Lung (tissue), 12 donors: ENCODE data around the gene IGFBP5. TPM values are rescaled to one million over a fixed set of nuclear protein-coding genes. Genes with fewer than 3 reads are reported as not detected.

Source experiments
- ATAC-seq: fragments of 200-7000 bp; cut with Tn5 transposase; one replicate; pipeline ENCODE4 v1.9.1; 2020; ENCODE audit warnings: moderate number of reproducible peaks; ENCODE audit not compliant: insufficient read depth, low FRiP score
- DNase-seq, 3 donors: peaks; one replicate each; pipeline ENCODE4 v3.0.0-alpha.2; 2013 to 2017
- H3K27ac ChIP-seq, 2 donors: one replicate each; pipeline ENCODE4 v1.5.1; 2013; ENCODE audit warnings: mild to moderate bottlenecking in 2 of 2, moderate library complexity in 2 of 2, control low read depth in 1 of 2, inconsistent platforms in 1 of 2, low read depth in 1 of 2, low read length in 1 of 2
- H3K27me3 ChIP-seq, 3 donors: one replicate each; pipeline ENCODE4 v1.5.1; 2013; ENCODE audit warnings: low read length in 2 of 3; ENCODE audit not compliant: control insufficient read depth in 3 of 3, insufficient read depth in 3 of 3
- H3K36me3 ChIP-seq, 4 donors: one replicate each; pipeline ENCODE4 v1.5.1; 2013; ENCODE audit warnings: low read length in 4 of 4, mild to moderate bottlenecking in 1 of 4, moderate library complexity in 1 of 4; ENCODE audit not compliant: control insufficient read depth in 4 of 4, insufficient read depth in 4 of 4
- H3K4me1 ChIP-seq, 5 donors: one replicate each; pipeline ENCODE4 v1.5.1; 2013; ENCODE audit warnings: low read length in 5 of 5, mild to moderate bottlenecking in 2 of 5, moderate library complexity in 1 of 5; ENCODE audit not compliant: control insufficient read depth in 5 of 5, insufficient read depth in 5 of 5
- H3K4me3 ChIP-seq: one replicate; pipeline ENCODE4 v1.5.1; 2013; ENCODE audit warnings: mild to moderate bottlenecking, control low read depth, moderate library complexity
- H3K9ac ChIP-seq, 2 donors: one replicate each; pipeline ENCODE4 v1.5.1; 2013; ENCODE audit warnings: low read length in 2 of 2, control low read depth in 1 of 2; ENCODE audit not compliant: insufficient read depth in 1 of 2
- H3K9me3 ChIP-seq, 4 donors: one replicate each; pipeline ENCODE4 v1.5.1; 2013; ENCODE audit warnings: low read length in 3 of 4, mild to moderate bottlenecking in 1 of 4, moderate library complexity in 1 of 4; ENCODE audit not compliant: control insufficient read depth in 4 of 4, insufficient read depth in 3 of 4
- CTCF ChIP-seq: IDR thresholded peaks from 2 replicates; pipeline ENCODE4 v1.5.1; 2012; ENCODE audit warnings: mild to moderate bottlenecking; ENCODE audit errors: control extremely low read depth, extremely low read depth
- WGBS, 2 donors: extraction: QIAGEN DNeasy Blood & Tissue Kit; methylation state at CpG; one replicate each; pipeline ENCODE4 v1.1.7; 2013; 5-methylcytosine and 5-hydroxymethylcytosine counted together
- polyA plus RNA-seq, 2 donors: library from polyadenylated mRNA; stranded (reverse); fragments of 200-250 nt; gene quantifications; one replicate each; pipeline ENCODE4 v1.2.1, GENCODE V29; 2013
- total RNA-seq, 2 donors: library from RNA; depleted of rRNA in 1 of 2; stranded (reverse); fragments of >200 nt in 1 of 2; gene quantifications; one replicate each; pipeline ENCODE4 v1.2.1, GENCODE V29; 2014 to 2021
- donor health status: control.
- donor health status: control.
- donor health status: Bipolar disorder and iron deficiency.
- donor health status: healthy.
- donor health status: DM: yes; HTN: yes; CAD: no.

Gene IGFBP5
- total and polyA plus RNA-seq, 4 donors: 22.2 to 196 (median 86.8) TPM

- H3K36me3 ChIP-seq: no peaks in the 10 kb centered on the region
- 81 to 90% methylated on average over 20 of the region's 20 CpGs for WGBS, 2 donors
- no peak overlapping the region for H3K4me3 ChIP-seq
- no peak for ATAC-seq
- peaks cover 0 to 11% (median 4%) of the 10 kb centered on the region in 5 donors for H3K4me1 ChIP-seq
- H3K27me3 ChIP-seq: no peaks in the 10 kb centered on the region
- H3K9ac ChIP-seq: no peak overlapping the region
- no peak for DNase-seq
- TF ChIP-seq CTCF: no peak
- no peaks in the 10 kb centered on the region for H3K9me3 ChIP-seq
- no peak overlapping the region for H3K27ac ChIP-seq
These were observed 33.5 kb downstream of the IGFBP5 start for GRCh38 chr2:216661639-216662375.

DNA sequence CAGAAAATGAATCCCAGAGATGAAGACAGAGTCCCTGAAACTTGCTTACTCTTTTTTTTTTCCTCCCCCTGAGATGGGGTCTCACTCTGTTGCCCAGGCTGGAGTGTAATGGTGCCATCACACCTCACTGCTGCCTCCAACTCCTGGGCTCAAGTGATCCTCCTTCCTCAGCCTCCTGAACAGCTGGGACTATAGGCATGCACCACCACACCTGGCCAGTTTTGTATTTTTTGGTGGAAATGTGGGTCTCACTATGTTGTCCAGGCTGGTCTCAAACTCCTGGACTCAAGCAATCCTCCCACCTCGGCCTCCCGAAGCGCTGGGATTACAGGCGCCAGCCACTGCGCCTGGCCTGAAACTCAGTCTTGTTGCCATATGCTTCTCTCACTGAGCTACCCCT, 34.3 kb downstream of the IGFBP5 start:
- no peaks in the 10 kb centered on the region for H3K36me3 ChIP-seq
- H3K4me1 ChIP-seq: peaks cover 0 to 11% (median 4%) of the 10 kb centered on the region in 5 donors
- H3K9me3 ChIP-seq: no peaks in the 10 kb centered on the region
- H3K4me3 ChIP-seq: no peak overlapping the region
- no peak overlapping the region for H3K27ac ChIP-seq
- DNase-seq: no peak
- H3K9ac ChIP-seq: no peak overlapping the region
- no peak for TF ChIP-seq CTCF
- no peaks in the 10 kb centered on the region for H3K27me3 ChIP-seq
- 97 to 99% methylated on average over 5 of the region's 5 CpGs for WGBS, 2 donors
- no peak for ATAC-seq

DNA sequence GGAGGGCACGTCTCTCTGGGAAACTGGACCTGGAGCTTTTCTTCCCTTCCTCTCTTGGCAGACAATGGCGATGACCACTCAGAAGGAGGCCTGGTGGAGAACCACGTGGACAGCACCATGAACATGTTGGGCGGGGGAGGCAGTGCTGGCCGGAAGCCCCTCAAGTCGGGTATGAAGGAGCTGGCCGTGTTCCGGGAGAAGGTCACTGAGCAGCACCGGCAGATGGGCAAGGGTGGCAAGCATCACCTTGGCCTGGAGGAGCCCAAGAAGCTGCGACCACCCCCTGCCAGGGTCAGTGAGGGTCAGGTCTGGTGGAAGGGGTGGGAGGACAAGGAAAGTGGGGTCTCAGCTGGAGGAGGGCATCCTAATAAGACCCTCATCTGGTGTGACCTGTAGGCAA, 34.9 kb downstream of the IGFBP5 start:
- no peak for TF ChIP-seq CTCF
- H3K27ac ChIP-seq: no peak overlapping the region
- no peaks in the 10 kb centered on the region for H3K9me3 ChIP-seq
- H3K27me3 ChIP-seq: no peaks in the 10 kb centered on the region
- H3K9ac ChIP-seq: no peak overlapping the region
- no peak for DNase-seq
- WGBS, 2 donors: 93 to 97% methylated on average over 10 of the region's 10 CpGs
- H3K4me1 ChIP-seq: peaks cover 0 to 9% (median 4%) of the 10 kb centered on the region in 5 donors
- H3K36me3 ChIP-seq: no peaks in the 10 kb centered on the region
- no peak for ATAC-seq
- no peak overlapping the region for H3K4me3 ChIP-seq
